PFSK-1 (cell line): ENCODE measurements around the gene B4GALT6.

ENCODE experiments used
- FOXP2 ChIP-seq: optimal IDR thresholded peaks from 2 replicates; pipeline ENCODE3; 2011; ENCODE audit warnings: borderline replicate concordance, control low read depth, inconsistent platforms; ENCODE audit not compliant: insufficient read depth; ENCODE audit errors: extremely low read length, extremely low read depth
- POLR2AphosphoS5 ChIP-seq: IDR thresholded peaks from 2 replicates; pipeline ENCODE4 v1.6.1; 2012; ENCODE audit warnings: low read depth, mild to moderate bottlenecking, control low read depth, low read length, moderate library complexity
- SIN3A ChIP-seq: IDR thresholded peaks from 2 replicates; pipeline ENCODE4 v1.6.1; 2012; ENCODE audit warnings: mild to moderate bottlenecking, low read length, moderate library complexity, borderline replicate concordance; ENCODE audit not compliant: insufficient read depth
- TAF1 ChIP-seq: IDR thresholded peaks from 2 replicates; pipeline ENCODE4 v1.6.1; 2012; ENCODE audit warnings: low read length, control low read depth, borderline replicate concordance; ENCODE audit not compliant: insufficient read depth
- TF ChIP-seq, protein P1 (sequence below), 2 experiments: IDR thresholded peaks; 2 replicates each; pipeline versions ENCODE4 v1.6.1 to v1.8.0; 2011 to 2012; ENCODE audit warnings: low read depth in 2 of 2, low read length in 2 of 2, control low read depth in 1 of 2, inconsistent platforms in 1 of 2, mild to moderate bottlenecking in 1 of 2, moderate library complexity in 1 of 2; ENCODE audit not compliant: insufficient read depth in 1 of 2

DNA sequence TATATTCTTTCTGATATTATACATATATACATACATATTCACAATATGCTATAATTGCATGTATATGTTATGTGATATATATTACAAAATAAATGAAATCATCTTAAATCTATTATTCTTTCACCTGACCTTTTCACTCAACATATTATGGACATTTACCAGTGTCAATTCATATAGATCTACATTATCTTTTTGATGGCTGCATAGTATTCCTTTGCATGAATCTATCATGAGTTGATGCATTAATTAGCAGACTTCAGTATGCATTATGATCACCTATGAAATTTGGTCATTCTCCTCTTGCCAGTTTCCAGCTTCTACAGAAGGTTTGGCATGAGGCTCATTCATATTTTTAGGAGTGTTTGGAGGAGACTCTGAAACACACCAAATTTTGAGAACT lies 23.4 kb upstream of the B4GALT6 start:
- TF ChIP-seq POLR2AphosphoS5 (no peak), TAF1 (no peak), FOXP2 (no peak), SIN3A (no peak)
- TF ChIP-seq, protein P1, sequence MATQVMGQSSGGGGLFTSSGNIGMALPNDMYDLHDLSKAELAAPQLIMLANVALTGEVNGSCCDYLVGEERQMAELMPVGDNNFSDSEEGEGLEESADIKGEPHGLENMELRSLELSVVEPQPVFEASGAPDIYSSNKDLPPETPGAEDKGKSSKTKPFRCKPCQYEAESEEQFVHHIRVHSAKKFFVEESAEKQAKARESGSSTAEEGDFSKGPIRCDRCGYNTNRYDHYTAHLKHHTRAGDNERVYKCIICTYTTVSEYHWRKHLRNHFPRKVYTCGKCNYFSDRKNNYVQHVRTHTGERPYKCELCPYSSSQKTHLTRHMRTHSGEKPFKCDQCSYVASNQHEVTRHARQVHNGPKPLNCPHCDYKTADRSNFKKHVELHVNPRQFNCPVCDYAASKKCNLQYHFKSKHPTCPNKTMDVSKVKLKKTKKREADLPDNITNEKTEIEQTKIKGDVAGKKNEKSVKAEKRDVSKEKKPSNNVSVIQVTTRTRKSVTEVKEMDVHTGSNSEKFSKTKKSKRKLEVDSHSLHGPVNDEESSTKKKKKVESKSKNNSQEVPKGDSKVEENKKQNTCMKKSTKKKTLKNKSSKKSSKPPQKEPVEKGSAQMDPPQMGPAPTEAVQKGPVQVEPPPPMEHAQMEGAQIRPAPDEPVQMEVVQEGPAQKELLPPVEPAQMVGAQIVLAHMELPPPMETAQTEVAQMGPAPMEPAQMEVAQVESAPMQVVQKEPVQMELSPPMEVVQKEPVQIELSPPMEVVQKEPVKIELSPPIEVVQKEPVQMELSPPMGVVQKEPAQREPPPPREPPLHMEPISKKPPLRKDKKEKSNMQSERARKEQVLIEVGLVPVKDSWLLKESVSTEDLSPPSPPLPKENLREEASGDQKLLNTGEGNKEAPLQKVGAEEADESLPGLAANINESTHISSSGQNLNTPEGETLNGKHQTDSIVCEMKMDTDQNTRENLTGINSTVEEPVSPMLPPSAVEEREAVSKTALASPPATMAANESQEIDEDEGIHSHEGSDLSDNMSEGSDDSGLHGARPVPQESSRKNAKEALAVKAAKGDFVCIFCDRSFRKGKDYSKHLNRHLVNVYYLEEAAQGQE (IDR thresholded peaks at IDR 0.05; ENCODE audit: insufficient read depth in 1 of 2, low read depth in 2 of 2, low read length in 2 of 2) = no peak
